HTR-8/SVneo (cell line): ENCODE measurements around the gene STEAP4.

Experiments used
- DNase-seq: peaks from one replicate; pipeline ENCODE4 v3.0.0; 2011; ENCODE audit warnings: low spot score, mixed read lengths; ENCODE audit not compliant: insufficient read length
- FAIRE-seq: peaks from 2 replicates; lab custom pipeline; 2011; peaks lifted over from hg19 to GRCh38; lab: Jason Lieb, UNC

The STEAP4 gene

DNA sequence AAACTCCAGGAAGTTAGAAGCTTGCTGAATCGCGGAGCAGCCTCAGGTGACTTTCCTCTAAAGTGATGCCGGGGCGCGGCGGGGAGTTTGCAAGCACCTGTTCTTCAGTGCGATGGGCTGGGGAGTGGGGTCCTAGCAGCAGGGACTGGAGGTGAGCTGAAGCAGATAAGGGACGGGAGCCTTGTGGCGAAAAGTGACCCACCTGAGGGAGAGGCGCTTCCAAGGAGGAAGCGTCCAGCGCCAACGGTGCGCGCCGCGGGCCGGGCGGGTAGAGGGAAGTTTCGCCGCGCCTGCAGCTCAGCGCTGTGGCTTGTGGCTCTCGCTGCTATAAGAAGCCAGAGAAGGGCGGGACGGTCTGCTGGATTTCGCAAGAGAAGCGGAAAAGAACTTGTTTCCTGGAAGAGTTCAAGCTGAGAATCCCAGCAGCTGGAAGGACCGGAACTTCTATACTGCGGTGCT, at the start of gene STEAP4:
Gene STEAP4, minus strand, starts transcription at position 305 of the 459 bp plus-strand sequence. CDS start 22,625 bp downstream, outside the sequence.
- FAIRE-seq (no peak), DNase-seq (no peak)

GRCh38 chr7:88355011-88355410, 48.3 kb upstream of the STEAP4 start:
- FAIRE-seq, result no peak
- no peak for DNase-seq

DNA sequence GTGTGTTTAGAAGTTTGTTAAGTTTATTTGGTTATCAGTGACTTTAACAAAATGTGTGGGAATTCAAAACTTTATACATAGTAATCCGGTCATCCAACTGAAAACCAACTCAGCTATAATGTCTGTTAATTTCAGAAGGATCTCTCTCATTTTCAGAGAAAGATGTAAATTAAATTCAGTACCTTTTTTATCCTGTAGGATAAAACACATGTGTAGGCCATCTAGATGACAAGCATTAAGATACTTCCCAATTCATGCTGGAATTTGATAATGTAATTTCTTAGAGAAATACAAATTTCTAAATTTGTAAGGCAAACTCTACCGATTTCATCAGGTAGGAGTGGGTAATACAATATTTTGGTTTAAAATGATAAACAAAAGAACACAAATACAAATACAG, 43.4 kb upstream of the STEAP4 start:
- DNase-seq (no peak), FAIRE-seq (no peak)

DNA sequence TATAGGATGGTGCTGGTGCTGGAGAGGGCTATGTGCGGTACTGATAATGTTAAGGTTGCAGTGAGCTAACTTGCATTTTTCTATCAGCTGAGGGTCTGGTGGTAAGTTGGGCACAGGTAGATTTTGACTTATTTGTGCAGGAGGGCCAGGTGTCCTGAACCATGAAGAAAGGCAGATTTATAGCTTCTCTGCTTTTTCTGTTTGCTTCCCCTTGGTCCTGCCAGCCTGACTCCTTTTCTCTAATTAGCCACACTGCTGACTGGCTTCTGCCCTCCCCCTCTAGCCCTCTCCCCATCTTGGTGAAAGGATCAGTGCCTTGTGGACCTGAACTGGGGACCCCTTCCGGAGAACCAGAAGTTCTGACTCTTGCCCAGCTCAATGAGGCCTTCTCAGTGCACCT, 40.8 kb upstream of the STEAP4 start:
- DNase-seq, result no peak

GRCh38 chr7:88347090-88347489, 40.4 kb upstream of the STEAP4 start:
- FAIRE-seq (no peak), DNase-seq (no peak)

More for the DNA sequence above, 40.8 kb upstream of the STEAP4 start:
- no peak for FAIRE-seq

DNA sequence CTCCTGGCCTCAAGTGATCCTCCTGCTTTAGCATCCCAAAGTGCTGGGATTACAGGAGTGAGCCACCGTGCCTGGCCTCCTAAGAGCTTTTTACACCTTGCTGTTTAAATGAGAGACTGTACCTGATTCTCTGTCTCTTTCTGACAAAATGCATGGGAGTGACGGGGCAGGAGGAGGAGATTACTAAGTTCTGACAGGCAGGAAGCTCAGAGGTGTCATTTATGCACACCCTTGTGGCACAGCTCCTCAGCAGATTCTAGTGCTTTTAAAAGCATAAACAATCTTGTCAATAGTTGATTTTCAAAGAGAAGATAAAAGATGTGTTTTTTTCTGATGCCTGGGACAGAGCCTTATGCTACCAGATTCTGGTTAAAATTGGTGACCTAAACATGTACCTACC, 39.7 kb upstream of the STEAP4 start:
- no peak for DNase-seq
- no peak for FAIRE-seq

DNA sequence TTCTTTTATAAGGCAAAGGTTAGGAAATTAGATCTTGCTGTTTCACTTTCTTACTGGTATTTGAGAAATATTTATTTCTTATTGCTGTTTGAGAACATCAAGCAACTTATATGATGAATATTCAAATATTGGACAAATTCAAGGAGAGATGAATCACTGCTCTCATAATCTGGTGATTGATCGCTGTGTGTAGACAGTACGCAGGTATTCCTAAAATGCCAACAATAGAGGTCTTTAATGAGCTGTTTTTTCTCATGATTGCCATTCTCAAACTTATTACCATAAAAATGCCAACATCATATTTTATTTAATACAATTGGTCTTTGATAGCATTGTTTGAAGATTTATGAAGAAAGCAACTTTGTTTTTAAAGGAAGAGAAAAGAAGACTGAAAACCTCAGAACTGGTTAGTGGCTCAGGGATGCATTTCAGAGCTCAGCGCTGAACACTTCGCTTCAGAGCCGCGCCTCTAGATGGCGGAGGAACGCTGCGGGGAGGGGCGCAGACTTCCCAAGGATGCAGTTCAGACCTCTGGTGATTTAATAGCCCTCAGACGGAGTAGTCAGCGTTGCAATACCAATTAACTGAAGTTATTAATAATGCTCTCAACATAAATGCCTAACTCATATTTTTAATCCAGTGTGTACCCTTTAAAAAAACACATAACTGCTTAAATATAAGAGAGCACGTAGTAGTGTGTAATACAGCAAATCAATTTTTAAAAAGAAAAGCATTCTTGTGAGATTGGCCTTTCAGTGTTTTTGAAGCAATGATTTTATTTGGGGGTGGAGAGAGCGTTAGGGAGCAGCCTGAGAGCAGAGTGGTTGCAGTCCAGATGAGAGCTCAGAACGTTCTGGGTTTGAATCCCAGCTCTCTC, 38.5 kb upstream of the STEAP4 start:
- DNase-seq (no peak), FAIRE-seq (no peak)

DNA sequence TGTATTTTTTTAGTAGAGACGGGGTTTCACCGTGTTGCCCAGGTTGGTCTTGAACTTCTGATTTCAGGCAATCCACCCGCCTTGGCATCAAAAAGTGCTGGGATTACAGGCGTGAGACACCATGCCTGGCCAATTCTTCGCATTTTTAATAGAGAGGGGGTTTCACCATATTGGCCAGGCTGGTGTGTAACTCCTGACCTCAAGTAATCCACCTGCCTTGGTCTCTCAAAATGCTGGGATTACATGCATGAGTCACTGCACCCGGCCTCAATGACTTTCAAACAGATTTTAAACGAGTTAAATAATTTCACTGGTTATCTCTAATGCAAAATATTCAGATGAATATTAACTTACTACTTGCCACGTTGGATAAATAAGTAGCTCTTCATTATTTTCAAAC, 37.6 kb upstream of the STEAP4 start:
- no peak for DNase-seq

GRCh38 chr7:88339195-88339922, 32.7 kb upstream of the STEAP4 start:
- no peak for DNase-seq
- no peak for FAIRE-seq

More for the DNA sequence above, 37.6 kb upstream of the STEAP4 start:
- FAIRE-seq, result no peak

DNA sequence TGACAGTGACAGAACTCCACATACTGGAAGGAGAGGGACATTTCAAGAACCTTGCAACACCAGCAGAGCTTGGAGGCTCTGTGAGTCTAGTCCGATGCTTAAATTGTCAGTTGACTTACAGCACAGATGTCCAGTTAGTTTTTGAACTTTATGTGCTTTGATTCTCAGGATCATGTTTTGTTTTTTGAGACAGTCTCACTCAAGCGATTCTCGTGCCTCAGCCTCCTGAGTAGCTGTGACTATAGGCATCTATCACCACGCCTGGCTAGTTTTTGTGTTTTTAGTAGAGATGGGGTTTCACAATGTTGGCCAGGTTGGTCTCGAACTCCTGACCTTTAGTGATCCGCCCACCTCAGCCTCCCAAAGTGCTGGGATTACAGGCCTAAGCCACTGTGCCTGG, 31.8 kb upstream of the STEAP4 start:
- no peak for FAIRE-seq
- DNase-seq, result no peak

DNA sequence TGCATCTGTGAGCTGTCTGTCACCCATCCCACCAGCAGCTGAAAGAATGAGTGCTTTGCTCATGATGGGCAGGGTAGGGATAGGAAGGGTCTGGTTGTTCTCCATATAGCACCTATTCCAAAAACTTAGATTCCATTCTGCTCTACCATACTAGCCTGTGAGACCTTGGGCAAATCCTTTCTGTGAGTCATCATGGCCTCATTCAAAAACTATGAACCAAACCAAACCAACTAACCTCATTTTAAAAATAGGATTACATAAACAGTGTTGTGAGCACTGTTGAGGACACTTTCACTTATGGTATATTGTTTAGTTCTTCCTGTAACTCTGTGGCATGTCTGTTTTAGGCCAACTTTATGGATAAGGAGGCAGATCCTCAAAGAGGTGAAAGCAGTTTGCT, 30.9 kb upstream of the STEAP4 start:
- FAIRE-seq, result no peak
- no peak for DNase-seq

DNA sequence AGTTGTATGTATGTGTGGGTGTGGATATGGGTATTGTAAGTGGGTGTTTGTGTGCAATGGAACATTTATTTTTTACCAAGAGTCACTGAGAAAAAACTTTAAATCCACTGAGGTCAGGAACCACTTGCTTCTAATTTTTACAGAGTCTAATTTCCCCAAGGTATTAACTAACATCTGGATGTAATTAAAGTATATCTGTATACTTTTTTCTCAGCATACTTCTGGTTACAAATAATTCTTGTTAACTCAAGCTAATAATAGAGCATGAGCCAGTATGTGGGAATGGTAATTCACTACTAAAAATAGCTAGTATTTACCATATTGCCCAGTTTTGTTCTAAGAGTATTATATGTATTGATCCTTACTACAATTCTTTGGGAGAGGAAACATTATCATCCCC, 24.6 kb upstream of the STEAP4 start:
- FAIRE-seq (no peak), DNase-seq (no peak)

- FAIRE-seq (no peak), DNase-seq (no peak)
These were observed 23.1 kb upstream of the STEAP4 start for GRCh38 chr7:88329532-88330463.

GRCh38 chr7:88328787-88329186, 22.1 kb upstream of the STEAP4 start:
- no peak for FAIRE-seq
- no peak for DNase-seq

DNA sequence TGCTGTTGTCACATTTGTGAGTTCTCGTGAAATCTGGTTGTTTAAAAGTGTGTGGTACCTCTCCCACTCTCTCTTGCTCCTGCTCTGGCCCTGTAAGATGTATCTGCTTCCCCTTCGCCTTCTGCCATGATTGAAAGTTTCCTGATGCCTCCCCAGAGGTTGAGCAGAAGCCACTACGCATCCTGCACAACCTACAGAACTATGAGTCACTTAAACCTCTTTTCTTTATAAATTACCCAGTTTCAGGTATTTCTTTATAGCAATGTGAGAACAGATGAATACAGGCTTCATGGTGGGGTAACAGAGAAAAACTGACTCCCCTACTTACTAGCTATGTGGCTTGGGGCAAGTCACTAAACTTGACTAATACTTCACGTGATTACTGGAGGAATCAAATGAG, 18.0 kb upstream of the STEAP4 start:
- DNase-seq (no peak), FAIRE-seq (no peak)

DNA sequence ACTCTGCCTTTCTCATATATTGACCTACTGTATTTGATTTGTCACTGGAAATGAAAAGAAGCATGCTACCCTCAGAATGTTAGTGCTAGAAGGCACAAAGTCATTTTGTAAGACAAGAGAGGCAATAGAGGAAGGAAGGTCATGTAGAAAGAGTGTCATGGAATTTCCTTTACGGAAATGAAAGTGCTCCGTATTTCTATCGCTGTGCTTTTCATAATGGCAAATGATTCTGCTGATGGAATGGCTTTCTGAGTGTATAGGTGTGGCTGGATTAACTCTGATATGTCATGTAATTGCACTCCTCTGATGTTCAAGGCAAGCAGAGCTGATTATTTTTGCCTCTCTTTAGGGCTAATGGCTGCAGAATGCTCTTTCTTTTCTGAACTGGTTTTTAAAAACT, 15.5 kb upstream of the STEAP4 start:
- no peak for FAIRE-seq
- no peak for DNase-seq

DNA sequence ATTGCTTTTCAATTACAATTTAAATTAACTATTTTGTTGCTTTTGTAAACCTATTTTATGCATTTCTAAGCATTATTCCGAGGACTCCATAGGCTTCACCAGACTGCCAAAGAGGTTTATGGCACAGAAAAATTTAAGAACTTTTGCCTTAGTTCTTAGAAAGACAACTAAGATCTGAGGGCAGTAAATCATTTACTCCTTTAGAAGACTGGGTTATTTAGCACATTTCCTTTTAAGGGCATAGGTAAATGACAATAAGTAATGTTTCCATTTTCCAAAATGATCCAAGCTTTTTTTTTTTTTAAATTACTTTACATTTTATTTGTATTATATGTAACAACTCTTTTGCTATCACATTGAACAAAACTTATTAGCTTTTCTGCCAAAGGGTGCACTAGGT, 15.0 kb upstream of the STEAP4 start:
- DNase-seq, result no peak

GRCh38 chr7:88318196-88318595, 11.5 kb upstream of the STEAP4 start:
- DNase-seq (no peak), FAIRE-seq (no peak)

More for the DNA sequence above, 15.0 kb upstream of the STEAP4 start:
- FAIRE-seq, result no peak

GRCh38 chr7:88317422-88317821, 10.7 kb upstream of the STEAP4 start:
- no peak for DNase-seq
- FAIRE-seq, result no peak

GRCh38 chr7:88316456-88316855, 9.8 kb upstream of the STEAP4 start:
- FAIRE-seq (no peak), DNase-seq (no peak)
